ENCODE results near the gene LY86. TPM values are rescaled to one million over a fixed set of nuclear protein-coding genes. Genes with fewer than 3 reads are reported as not detected.

Gene LY86
- total and polyA plus RNA-seq, 9 of the 15 experiments (the other 6 are each of a cell fraction or from before 2014, with no cell fraction given): 0.08 to 0.20 TPM; not detected in 7

DNA sequence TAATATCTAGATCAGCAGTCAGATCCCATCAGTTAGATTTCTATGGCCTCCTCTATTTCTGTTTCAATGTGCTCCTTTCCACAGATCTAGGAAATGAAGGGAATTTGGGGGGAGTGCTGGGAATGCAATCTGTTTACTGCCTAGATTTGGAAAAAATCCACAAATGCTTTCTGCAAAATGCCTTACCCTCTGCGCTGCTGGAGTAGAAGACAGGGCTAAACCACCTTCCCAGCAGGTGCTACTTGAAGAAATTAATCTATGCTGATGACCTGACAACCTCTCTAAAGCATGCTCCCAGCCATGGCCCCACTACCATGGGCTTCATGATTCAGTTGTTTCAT is 46.2 kb downstream of the LY86 start:
- no peak overlapping the region for H3K4me2 ChIP-seq (ENCODE audit: insufficient read depth, low read length)
- H3K79me2 ChIP-seq (ENCODE audit: control insufficient read depth, insufficient read depth, low read length): no peaks in the 10 kb centered on the region
- intact Hi-C loops (cut with micrococcal nuclease) (no loop called here), in situ Hi-C loops (cut with MboI) (no loop called here)
- no peak overlapping the region for H2AFZ ChIP-seq (ENCODE audit: low read depth, low read length)
- WGBS (ENCODE audit: insufficient coverage, low coverage, missing lambda C conversion rate): 7% methylated on average over 1 of the region's 1 CpG
- H3K27ac ChIP-seq (ENCODE audit: extremely low read depth, low read depth, low read length): no peak overlapping the region
- BruUV-seq (replicated peaks): no TSS peak
- H3K9ac ChIP-seq (ENCODE audit: insufficient read depth in 1 of 2, low read depth in 2 of 2, low read length in 2 of 2): no peak overlapping the region
- FAIRE-seq (no peak), DNase-seq (ENCODE audit: extremely low read depth in 1 of 4, low spot score in 3 of 4) (no peak), ATAC-seq (no peak)
- H3K9me3 ChIP-seq (replicated peaks; ENCODE audit: control insufficient read depth, insufficient read depth, low read depth, low read length): no peaks in the 10 kb centered on the region
- no peaks in the 10 kb centered on the region for H4K20me1 ChIP-seq (replicated peaks; ENCODE audit: control insufficient read depth, insufficient read depth, low read length)
- no peaks in the 10 kb centered on the region for H3K9me1 ChIP-seq (ENCODE audit: control insufficient read depth, insufficient read depth, low read length)
- peaks cover 16 to 29% of the 10 kb centered on the region in 2 experiments; a peak in 4 of 5 replicates for H3K27me3 ChIP-seq (ENCODE audit: control insufficient read depth in 2 of 2, insufficient read depth in 2 of 2, low read length in 2 of 2)
- no peak for TF ChIP-seq FOXK1 (CRISPR knock-in tag; IDR thresholded peaks at IDR 0.05; ENCODE audit: borderline replicate concordance)
- TF ChIP-seq, protein P1, sequence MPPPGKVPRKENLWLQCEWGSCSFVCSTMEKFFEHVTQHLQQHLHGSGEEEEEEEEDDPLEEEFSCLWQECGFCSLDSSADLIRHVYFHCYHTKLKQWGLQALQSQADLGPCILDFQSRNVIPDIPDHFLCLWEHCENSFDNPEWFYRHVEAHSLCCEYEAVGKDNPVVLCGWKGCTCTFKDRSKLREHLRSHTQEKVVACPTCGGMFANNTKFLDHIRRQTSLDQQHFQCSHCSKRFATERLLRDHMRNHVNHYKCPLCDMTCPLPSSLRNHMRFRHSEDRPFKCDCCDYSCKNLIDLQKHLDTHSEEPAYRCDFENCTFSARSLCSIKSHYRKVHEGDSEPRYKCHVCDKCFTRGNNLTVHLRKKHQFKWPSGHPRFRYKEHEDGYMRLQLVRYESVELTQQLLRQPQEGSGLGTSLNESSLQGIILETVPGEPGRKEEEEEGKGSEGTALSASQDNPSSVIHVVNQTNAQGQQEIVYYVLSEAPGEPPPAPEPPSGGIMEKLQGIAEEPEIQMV (tag; conservative IDR thresholded peaks at IDR 0.05; ENCODE audit: low read depth): no peak
- TF ChIP-seq TRIM28 (IDR thresholded peaks at IDR 0.05): no peak
- TF ChIP-seq, protein P2, sequence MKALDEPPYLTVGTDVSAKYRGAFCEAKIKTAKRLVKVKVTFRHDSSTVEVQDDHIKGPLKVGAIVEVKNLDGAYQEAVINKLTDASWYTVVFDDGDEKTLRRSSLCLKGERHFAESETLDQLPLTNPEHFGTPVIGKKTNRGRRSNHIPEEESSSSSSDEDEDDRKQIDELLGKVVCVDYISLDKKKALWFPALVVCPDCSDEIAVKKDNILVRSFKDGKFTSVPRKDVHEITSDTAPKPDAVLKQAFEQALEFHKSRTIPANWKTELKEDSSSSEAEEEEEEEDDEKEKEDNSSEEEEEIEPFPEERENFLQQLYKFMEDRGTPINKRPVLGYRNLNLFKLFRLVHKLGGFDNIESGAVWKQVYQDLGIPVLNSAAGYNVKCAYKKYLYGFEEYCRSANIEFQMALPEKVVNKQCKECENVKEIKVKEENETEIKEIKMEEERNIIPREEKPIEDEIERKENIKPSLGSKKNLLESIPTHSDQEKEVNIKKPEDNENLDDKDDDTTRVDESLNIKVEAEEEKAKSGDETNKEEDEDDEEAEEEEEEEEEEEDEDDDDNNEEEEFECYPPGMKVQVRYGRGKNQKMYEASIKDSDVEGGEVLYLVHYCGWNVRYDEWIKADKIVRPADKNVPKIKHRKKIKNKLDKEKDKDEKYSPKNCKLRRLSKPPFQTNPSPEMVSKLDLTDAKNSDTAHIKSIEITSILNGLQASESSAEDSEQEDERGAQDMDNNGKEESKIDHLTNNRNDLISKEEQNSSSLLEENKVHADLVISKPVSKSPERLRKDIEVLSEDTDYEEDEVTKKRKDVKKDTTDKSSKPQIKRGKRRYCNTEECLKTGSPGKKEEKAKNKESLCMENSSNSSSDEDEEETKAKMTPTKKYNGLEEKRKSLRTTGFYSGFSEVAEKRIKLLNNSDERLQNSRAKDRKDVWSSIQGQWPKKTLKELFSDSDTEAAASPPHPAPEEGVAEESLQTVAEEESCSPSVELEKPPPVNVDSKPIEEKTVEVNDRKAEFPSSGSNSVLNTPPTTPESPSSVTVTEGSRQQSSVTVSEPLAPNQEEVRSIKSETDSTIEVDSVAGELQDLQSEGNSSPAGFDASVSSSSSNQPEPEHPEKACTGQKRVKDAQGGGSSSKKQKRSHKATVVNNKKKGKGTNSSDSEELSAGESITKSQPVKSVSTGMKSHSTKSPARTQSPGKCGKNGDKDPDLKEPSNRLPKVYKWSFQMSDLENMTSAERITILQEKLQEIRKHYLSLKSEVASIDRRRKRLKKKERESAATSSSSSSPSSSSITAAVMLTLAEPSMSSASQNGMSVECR (CRISPR knock-in tag; IDR thresholded peaks at IDR 0.05): no peak
- TF ChIP-seq JUND (IDR thresholded peaks at IDR 0.05; ENCODE audit: borderline replicate concordance, low read depth, low read length): no peak
- TF ChIP-seq JUND (tag; IDR thresholded peaks at IDR 0.05; ENCODE audit: borderline replicate concordance, low read depth, low read length): no peak
- TF ChIP-seq ASH1L (IDR thresholded peaks at IDR 0.05; ENCODE audit: borderline replicate concordance, low read depth, partially characterized antibody): no peak
- TF ChIP-seq ILF3 (IDR thresholded peaks at IDR 0.05; ENCODE audit: borderline replicate concordance): no peak
- TF ChIP-seq CHD1 (IDR thresholded peaks at IDR 0.05; ENCODE audit: low read length): no peak
- no peaks in the 10 kb centered on the region for H3K36me3 ChIP-seq (ENCODE audit: control insufficient read depth, insufficient read depth, low read length)
- H3K4me1 ChIP-seq (replicated peaks in 1 of 2; ENCODE audit: control insufficient read depth in 2 of 2, insufficient read depth in 2 of 2, low read length in 2 of 2): no peaks in the 10 kb centered on the region; a peak in 1 of 5 replicates
- H3K4me3 ChIP-seq: no peak overlapping the region
- POLR2A ChIA-PET: interaction anchor here (0.7 kb wide), 1 partner anchor 12 kb away, joined by 3 read pairs; no protein-coding TSS in a partner anchor
- CTCF ChIA-PET (ENCODE audit: low intra/inter-chr PET ratio): no interaction called here
